Naive thymus-derived CD4-positive, alpha-beta T cell (primary cell): ENCODE measurements around the gene ANAPC2. TPM values are rescaled to one million over a fixed set of nuclear protein-coding genes. Genes with fewer than 3 reads are reported as not detected.
"Not testable (repeated sequence)": the region's sequence is repeated elsewhere in the genome, so short reads cannot be mapped to it uniquely, and the experiment has no call there.

Source experiments
- ATAC-seq: fragments of 150-1000 bp; cut with Tn5 transposase; 2 replicates; pipeline ENCODE4 v1.10.0; 2021; ENCODE audit warnings: mild to moderate bottlenecking, moderate library complexity
- CTCF ChIA-PET: fragments of 350-600 bp; sonication (Branson Sonifier 250); formaldehyde crosslinking; loops from one replicate; lab custom pipeline; 2021; ENCODE audit warnings: antibody characterized with exemption; lab: Charles Lee
- POLR2A ChIA-PET: fragments of 350-600 bp; sonication (Branson Sonifier 250); formaldehyde crosslinking; loops from one replicate; lab custom pipeline; 2021; ENCODE audit warnings: antibody characterized with exemption, inconsistent platforms; lab: Charles Lee
- DNase-seq, 9 donors: peaks; one replicate each; pipeline versions ENCODE4 v3.0.0 to v3.0.0-alpha.2; 2020 to 2022; ENCODE audit warnings: mixed read lengths in 1 of 9
- H3K27ac ChIP-seq: one replicate; pipeline ENCODE4 v1.7.0; 2013; ENCODE audit warnings: mild to moderate bottlenecking, low read depth, low read length, moderate library complexity
- H3K27me3 ChIP-seq, 2 donors: one replicate each; pipeline ENCODE4 v1.7.0; 2013; ENCODE audit warnings: low read length in 2 of 2, mild to moderate bottlenecking in 2 of 2, moderate library complexity in 2 of 2; ENCODE audit not compliant: control insufficient read depth in 2 of 2, insufficient read depth in 2 of 2
- H3K36me3 ChIP-seq, 3 experiments: 1 replicate in 2 of 3; 2 replicates in 1 of 3; pipeline ENCODE4 v1.7.0; 2013; ENCODE audit warnings: low read length in 3 of 3, mild to moderate bottlenecking in 3 of 3, moderate library complexity in 1 of 3; ENCODE audit not compliant: insufficient read depth in 3 of 3, control insufficient read depth in 2 of 3
- H3K4me1 ChIP-seq, 2 donors: one replicate each; pipeline ENCODE4 v1.7.0; 2013; ENCODE audit warnings: low read length in 2 of 2, mild to moderate bottlenecking in 2 of 2, moderate library complexity in 1 of 2; ENCODE audit not compliant: control insufficient read depth in 2 of 2, insufficient read depth in 2 of 2
- H3K4me3 ChIP-seq: 2 replicates; pipeline ENCODE4 v1.7.0; 2013; ENCODE audit warnings: mild to moderate bottlenecking, low read length
- H3K9me3 ChIP-seq, 3 experiments: 1 replicate in 2 of 3; 2 replicates in 1 of 3; pipeline ENCODE4 v1.7.0; 2013; ENCODE audit warnings: low read length in 3 of 3; ENCODE audit not compliant: control insufficient read depth in 2 of 3
- H3K27ac Mint-ChIP-seq, 9 donors: one replicate each; pipeline ENCODE4 v1.8.0; 2020 to 2022; ENCODE audit warnings: mixed read lengths in 9 of 9, mild to moderate bottlenecking in 8 of 9, moderate library complexity in 5 of 9, inconsistent platforms in 2 of 9
- H3K27me3 Mint-ChIP-seq, 5 donors: one replicate each; pipeline ENCODE4 v1.8.0; 2021 to 2022; ENCODE audit warnings: mixed read lengths in 5 of 5, mild to moderate bottlenecking in 1 of 5
- H3K36me3 Mint-ChIP-seq, 5 donors: one replicate each; pipeline ENCODE4 v1.8.0; 2020 to 2022; ENCODE audit warnings: mixed read lengths in 5 of 5, mild to moderate bottlenecking in 3 of 5, inconsistent platforms in 1 of 5
- H3K4me1 Mint-ChIP-seq, 7 donors: one replicate each; pipeline ENCODE4 v1.8.0; 2020 to 2022; ENCODE audit warnings: mixed read lengths in 7 of 7, mild to moderate bottlenecking in 3 of 7, inconsistent platforms in 1 of 7
- H3K4me3 Mint-ChIP-seq, 10 donors: one replicate each; pipeline ENCODE4 v1.8.0; 2020 to 2022; ENCODE audit warnings: mild to moderate bottlenecking in 10 of 10, mixed read lengths in 10 of 10, moderate library complexity in 6 of 10, inconsistent platforms in 2 of 10
- H3K9me3 Mint-ChIP-seq, 11 donors: one replicate each; pipeline ENCODE4 v1.8.0; 2020 to 2022; ENCODE audit warnings: mixed read lengths in 11 of 11, mild to moderate bottlenecking in 4 of 11, inconsistent platforms in 1 of 11, moderate library complexity in 1 of 11
- intact Hi-C, 2 donors: fragments of 100-400 bp; cut with micrococcal nuclease; formaldehyde crosslinking; loops; one replicate each; pipeline ENCODE4 v1.15.1; 2023
- polyA plus RNA-seq, 2 donors: library from polyadenylated mRNA; unstranded; fragments of 300-500 nt; fragmentation: Illumina TruSeq; gene quantifications; one replicate each; pipeline ENCODE4 v1.2.3, GENCODE V29; 2021
- total RNA-seq, 6 experiments: library from RNA in 5 of 6; stranded (reverse) in 5 of 6; gene quantifications; 1 replicate in 5 of 6; 2 replicates in 1 of 6; pipeline ENCODE4 v1.2.3 and lab custom pipeline; 2021 to 2026

Gene ANAPC2
- total and polyA plus RNA-seq, 7 experiments from 2014 or later: 7.4 to 147 (median 131) TPM

DNA sequence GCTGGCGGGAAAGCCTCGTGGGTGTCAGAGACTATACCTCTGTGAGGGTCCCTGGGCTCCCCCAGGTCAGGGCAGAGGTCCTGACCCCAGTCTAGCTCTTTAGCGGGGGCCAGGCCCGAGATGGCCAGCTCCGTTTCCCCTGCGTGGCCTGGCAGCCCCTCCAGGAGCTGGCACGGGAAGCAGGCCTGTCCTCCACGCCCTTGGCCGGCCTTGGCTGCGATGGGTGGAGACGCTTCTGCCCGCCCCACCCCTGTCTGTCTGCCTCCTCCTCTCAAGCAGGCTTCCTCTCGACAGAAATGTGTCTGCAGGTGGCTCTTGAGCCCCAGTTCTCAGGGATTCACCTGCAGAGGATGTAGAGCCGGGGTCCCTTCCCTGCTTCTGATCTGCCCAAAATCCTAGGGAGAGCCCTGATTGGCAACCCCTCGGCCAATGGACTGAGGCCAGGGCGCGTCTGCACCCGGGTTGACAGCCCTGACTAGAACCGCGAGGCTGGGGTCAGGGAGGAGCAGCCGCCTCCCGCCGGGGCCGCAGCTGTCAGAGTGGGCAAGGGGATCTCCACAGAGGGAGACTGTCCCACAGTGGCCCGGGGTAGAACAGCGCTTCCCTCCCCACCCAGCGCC lies 52.0 kb downstream of the ANAPC2 start:
- intact Hi-C loops: no loop called here
- DNase-seq (no peak), ATAC-seq (no peak)
- peaks cover 0 to 6% (median 4%) of the 10 kb centered on the region in 7 donors for H3K4me1 Mint-ChIP-seq
- H3K27me3 Mint-ChIP-seq: peaks cover 32 to 58% (median 52%) of the 10 kb centered on the region in 5 donors
- Histone ChIP-seq H3K4me3 (no peak overlapping the region), H3K36me3 (no peaks in the 10 kb centered on the region), H3K27me3 (peaks cover 5 to 22% of the 10 kb centered on the region in 2 donors), H3K9me3 (no peaks in the 10 kb centered on the region), H3K4me1 (no peaks in the 10 kb centered on the region), H3K27ac (no peak overlapping the region)
- CTCF ChIA-PET: no interaction called here
- H3K4me3 Mint-ChIP-seq: no peak overlapping the region
- POLR2A ChIA-PET: interaction anchor here (0.5 kb wide), 1 partner anchor 466 kb away, joined by 3 read pairs; no protein-coding TSS in a partner anchor
- H3K36me3 Mint-ChIP-seq: peaks cover 0 to 4% (median 0%) of the 10 kb centered on the region in 5 donors
- no peak overlapping the region for H3K27ac Mint-ChIP-seq
- H3K9me3 Mint-ChIP-seq: peaks cover 0 to 10% (median 0%) of the 10 kb centered on the region in 11 donors

DNA sequence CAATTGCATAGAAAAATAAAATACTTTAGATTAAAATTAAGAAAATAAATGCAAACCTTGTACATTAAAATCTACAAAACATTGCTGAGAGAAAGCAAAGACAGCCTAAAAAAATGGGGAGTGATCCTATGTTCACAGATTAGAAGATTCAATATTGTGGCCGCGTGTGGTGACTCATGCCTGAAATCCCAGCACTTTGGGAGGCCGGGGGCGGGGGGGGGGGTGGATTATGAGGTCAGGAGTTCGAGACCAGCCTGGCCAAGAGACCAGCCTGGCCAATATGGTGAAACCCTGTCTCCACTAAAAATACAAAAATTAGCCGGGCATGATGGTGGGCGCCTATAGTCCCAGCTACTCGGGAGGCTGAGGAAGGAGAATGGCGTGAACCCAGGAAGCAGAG lies 53.2 kb downstream of the ANAPC2 start:
- H3K36me3 ChIP-seq, H3K27ac ChIP-seq, H3K4me1 ChIP-seq, intact Hi-C loops, H3K36me3 Mint-ChIP-seq, H3K4me1 Mint-ChIP-seq, H3K4me3 ChIP-seq, H3K9me3 ChIP-seq, H3K27ac Mint-ChIP-seq, POLR2A ChIA-PET, ATAC-seq, H3K9me3 Mint-ChIP-seq, H3K4me3 Mint-ChIP-seq, DNase-seq: not testable (repeated sequence)
- CTCF ChIA-PET: interaction anchor here (0.7 kb wide), 1 partner anchor 458 kb away, joined by 4 read pairs; no protein-coding TSS in a partner anchor
- H3K27me3 Mint-ChIP-seq: peaks cover 26 to 48% (median 42%) of the 10 kb centered on the region in 5 donors
- peaks cover 3 to 16% of the 10 kb centered on the region in 2 donors for H3K27me3 ChIP-seq

- ATAC-seq (no peak), DNase-seq (no peak)
- H3K4me3 ChIP-seq: no peak overlapping the region
- H3K36me3 ChIP-seq: no peaks in the 10 kb centered on the region
- peaks cover 3 to 14% of the 10 kb centered on the region in 2 donors for H3K27me3 ChIP-seq
- peaks cover 0 to 4% (median 0%) of the 10 kb centered on the region in 5 donors for H3K36me3 Mint-ChIP-seq
- H3K9me3 Mint-ChIP-seq: peaks cover 0 to 11% (median 0%) of the 10 kb centered on the region in 11 donors
- H3K4me1 ChIP-seq: peaks cover 0 to 5% of the 10 kb centered on the region in 2 donors
- H3K4me3 Mint-ChIP-seq: no peak overlapping the region
- H3K27ac Mint-ChIP-seq: no peak overlapping the region
- peaks cover 0 to 4% (median 2%) of the 10 kb centered on the region in 7 donors for H3K4me1 Mint-ChIP-seq
- H3K27me3 Mint-ChIP-seq: peaks cover 25 to 42% (median 34%) of the 10 kb centered on the region in 5 donors
- ChIA-PET CTCF (interaction anchor here (0.6 to 0.7 kb wide), 2 partner anchors 76 to 457 kb away, joined by 3 to 4 read pairs; no protein-coding TSS in a partner anchor), POLR2A (no interaction called here)
- no peaks in the 10 kb centered on the region for H3K9me3 ChIP-seq
- intact Hi-C loops: no loop called here
- H3K27ac ChIP-seq: no peak overlapping the region
Observed at GRCh38 chr9:137134191-137134590, 54.2 kb downstream of the ANAPC2 start.

DNA sequence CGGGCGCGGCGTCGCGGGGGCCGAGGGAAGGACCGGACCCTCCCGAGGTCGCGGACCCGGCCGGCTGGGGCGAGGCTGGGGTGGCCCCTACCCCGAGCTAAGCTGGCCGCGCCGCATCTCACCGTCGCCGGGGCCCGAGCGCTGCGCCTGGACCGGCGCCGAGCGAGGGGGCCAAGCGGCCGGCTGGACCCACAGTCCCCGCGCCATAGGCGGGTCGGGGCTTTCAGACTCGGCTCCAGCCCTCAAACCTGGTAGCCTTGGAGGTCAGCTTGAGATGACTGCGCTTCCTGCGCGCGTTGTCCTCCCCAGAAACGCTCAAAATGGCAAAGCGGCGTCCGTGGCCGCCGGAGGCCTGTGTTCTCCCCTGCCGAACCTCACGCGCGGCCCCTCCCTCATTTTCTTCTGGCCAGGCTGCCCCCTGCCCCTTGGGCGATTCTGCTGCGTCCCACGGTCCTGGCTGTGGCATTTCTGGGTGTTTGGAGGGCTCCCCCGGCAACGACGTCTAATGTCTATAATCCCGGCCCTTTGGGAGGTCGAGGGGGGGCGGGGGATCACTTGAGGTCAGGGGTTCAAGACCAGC lies 58.1 kb downstream of the ANAPC2 start:
- CTCF ChIA-PET: interaction anchor here (0.7 to 1.0 kb wide), 4 partner anchors 59 to 106 kb away, joined by 3 to 5 read pairs (median 4); partner anchors contain the start of genes RNF224 and SSNA1

GRCh38 chr9:137129456-137130175 lies 58.7 kb downstream of the ANAPC2 start:
- Histone ChIP-seq H3K27ac (peak overlapping the region; percentile 85), H3K4me1 (peaks cover 21 to 28% of the 10 kb centered on the region in 2 donors), H3K27me3 (no peaks in the 10 kb centered on the region), H3K9me3 (no peaks in the 10 kb centered on the region), H3K4me3 (peak overlapping the region; percentile 85), H3K36me3 (no peaks in the 10 kb centered on the region)
- ChIA-PET POLR2A (interaction anchor here (0.7 to 2.5 kb wide), 23 partner anchors 10 to 428 kb away, joined by 3 to 18 read pairs (median 4); partner anchors contain the start of genes CYSRT1, DPP7, GRIN1 and MAN1B1), CTCF (interaction anchor here (0.7 to 1.0 kb wide), 5 partner anchors 59 to 107 kb away, joined by 3 to 5 read pairs (median 4); partner anchors contain the start of genes RNF224, SSNA1 and TPRN)
- intact Hi-C loops: loop anchor here (1.0 to 5.0 kb wide), 11 partner anchors 15 to 423 kb away; partner anchors contain the start of genes ANAPC2 (in 2 of the 2), DPP7 (in 2 of the 2), MAN1B1 (in 2 of the 2) and SSNA1 (in 2 of the 2)
- peaks cover 0 to 11% (median 0%) of the 10 kb centered on the region in 11 donors for H3K9me3 Mint-ChIP-seq
- peaks cover 23 to 34% (median 27%) of the 10 kb centered on the region in 7 donors for H3K4me1 Mint-ChIP-seq
- H3K36me3 Mint-ChIP-seq: peaks cover 0 to 2% (median 0%) of the 10 kb centered on the region in 5 donors
- H3K27me3 Mint-ChIP-seq: peaks cover 9 to 10% (median 9%) of the 10 kb centered on the region in 5 donors
- ATAC-seq (peak; percentile 98), DNase-seq (peak; percentile 74 to 93 (median 90))
- H3K27ac Mint-ChIP-seq: peak overlapping the region; percentile 67 to 88 (median 81)
- H3K4me3 Mint-ChIP-seq: peak overlapping the region; percentile 83 to 93 (median 90)

More for the DNA sequence above, 58.1 kb downstream of the ANAPC2 start:
- no peaks in the 10 kb centered on the region for H3K9me3 ChIP-seq
- Mint-ChIP-seq H3K27me3 (peaks cover 9 to 15% (median 12%) of the 10 kb centered on the region in 5 donors), H3K27ac (peak overlapping the region in 8 of 9 donors; percentile 33 to 85 (median 58)), H3K4me3 (peak overlapping the region; percentile 65 to 88 (median 80)), H3K4me1 (peaks cover 23 to 34% (median 27%) of the 10 kb centered on the region in 7 donors), H3K9me3 (peaks cover 0 to 11% (median 0%) of the 10 kb centered on the region in 11 donors), H3K36me3 (peaks cover 0 to 2% (median 0%) of the 10 kb centered on the region in 5 donors)
- peak overlapping the region; percentile 85 for H3K27ac ChIP-seq
- peak overlapping the region; percentile 85 for H3K4me3 ChIP-seq
- DNase-seq (no peak), ATAC-seq (no peak)
- no peaks in the 10 kb centered on the region for H3K27me3 ChIP-seq
- intact Hi-C loops: no loop called here
- POLR2A ChIA-PET: interaction anchor here (0.8 to 2.5 kb wide), 22 partner anchors 9 to 403 kb away, joined by 3 to 18 read pairs (median 4); partner anchors contain the start of genes CYSRT1, DPP7, GRIN1 and MAN1B1
- H3K4me1 ChIP-seq: peaks cover 21 to 28% of the 10 kb centered on the region in 2 donors
- no peaks in the 10 kb centered on the region for H3K36me3 ChIP-seq
